Cardiac fibroblast (primary cell): ENCODE results near the gene TAOK3.
A peak's percentile ranks its signal among the peaks of the same experiment; 100 is the strongest.
"Not testable (repeated sequence)": the region's sequence is repeated elsewhere in the genome, so short reads cannot be mapped to it uniquely, and the experiment has no call there.

Experiments used
- DNase-seq, 2 donors: peaks; one replicate each; pipeline versions ENCODE4 v3.0.0 to v3.0.0-alpha.2; 2010; ENCODE audit warnings: low read depth in 2 of 2
- H3K4me3 ChIP-seq, 2 donors: replicated peaks in 1 of 2; 1 replicate in 1 of 2; 2 replicates in 1 of 2; pipeline ENCODE4 v1.5.1; 2011; ENCODE audit warnings: low read depth in 2 of 2, low read length in 2 of 2, mild to moderate bottlenecking in 2 of 2, moderate library complexity in 1 of 2
- TF ChIP-seq, protein P1 (sequence below): IDR thresholded peaks from one replicate; pipeline ENCODE4 v1.5.1; 2011; ENCODE audit warnings: low read depth, mild to moderate bottlenecking, low read length, inconsistent platforms

Gene TAOK3

DNA sequence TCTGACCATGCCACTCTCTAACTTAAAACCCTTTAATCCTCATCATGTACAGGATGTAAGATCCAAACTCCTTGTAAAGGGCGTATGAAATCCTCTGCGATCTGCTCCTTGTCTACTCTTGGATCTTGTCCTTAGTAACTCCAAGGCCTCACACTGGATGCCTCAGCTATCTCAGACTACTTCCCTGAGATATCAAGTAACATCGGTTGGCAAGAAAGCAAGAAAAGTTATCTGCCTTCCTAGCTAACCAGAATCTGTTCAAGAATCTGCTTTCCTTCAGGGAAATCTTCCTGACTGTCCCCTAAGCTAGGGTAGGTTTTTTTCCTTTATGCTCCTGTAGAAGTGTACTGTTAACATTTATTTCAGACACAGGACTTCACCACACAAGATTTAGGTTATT is 82.6 kb downstream of the TAOK3 start:
- no peak overlapping the region for H3K4me3 ChIP-seq
- TF ChIP-seq, protein P1, sequence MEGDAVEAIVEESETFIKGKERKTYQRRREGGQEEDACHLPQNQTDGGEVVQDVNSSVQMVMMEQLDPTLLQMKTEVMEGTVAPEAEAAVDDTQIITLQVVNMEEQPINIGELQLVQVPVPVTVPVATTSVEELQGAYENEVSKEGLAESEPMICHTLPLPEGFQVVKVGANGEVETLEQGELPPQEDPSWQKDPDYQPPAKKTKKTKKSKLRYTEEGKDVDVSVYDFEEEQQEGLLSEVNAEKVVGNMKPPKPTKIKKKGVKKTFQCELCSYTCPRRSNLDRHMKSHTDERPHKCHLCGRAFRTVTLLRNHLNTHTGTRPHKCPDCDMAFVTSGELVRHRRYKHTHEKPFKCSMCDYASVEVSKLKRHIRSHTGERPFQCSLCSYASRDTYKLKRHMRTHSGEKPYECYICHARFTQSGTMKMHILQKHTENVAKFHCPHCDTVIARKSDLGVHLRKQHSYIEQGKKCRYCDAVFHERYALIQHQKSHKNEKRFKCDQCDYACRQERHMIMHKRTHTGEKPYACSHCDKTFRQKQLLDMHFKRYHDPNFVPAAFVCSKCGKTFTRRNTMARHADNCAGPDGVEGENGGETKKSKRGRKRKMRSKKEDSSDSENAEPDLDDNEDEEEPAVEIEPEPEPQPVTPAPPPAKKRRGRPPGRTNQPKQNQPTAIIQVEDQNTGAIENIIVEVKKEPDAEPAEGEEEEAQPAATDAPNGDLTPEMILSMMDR: no peak
- peak; percentile 15 to 28 for DNase-seq

GRCh38 chr12:118288174-118288573 is 84.5 kb downstream of the TAOK3 start:
- H3K4me3 ChIP-seq: no peak overlapping the region
- no peak for DNase-seq
- TF ChIP-seq, protein P1: no peak

DNA sequence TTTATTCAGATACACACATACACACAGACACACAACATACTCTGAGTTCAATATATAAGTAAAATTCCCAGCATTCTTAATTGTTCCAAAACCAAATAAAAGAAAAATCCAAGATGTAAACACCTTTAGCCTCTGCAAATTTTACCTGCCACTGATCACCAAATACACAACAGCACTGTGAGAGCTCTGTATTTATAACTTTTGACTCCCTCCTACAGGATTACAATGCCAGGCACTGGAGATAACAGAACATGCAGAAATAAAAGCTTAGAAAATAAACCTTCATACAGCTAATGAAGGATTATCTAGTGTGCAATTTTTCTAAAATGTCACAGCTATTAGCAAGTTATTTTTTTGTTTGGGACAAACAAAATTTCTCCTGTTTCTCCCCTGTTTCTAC is 85.0 kb downstream of the TAOK3 start:
- TF ChIP-seq, protein P1: no peak
- no peak for DNase-seq

GRCh38 chr12:118282767-118283166 is 89.9 kb downstream of the TAOK3 start:
- DNase-seq: no peak

More for the DNA sequence above, 85.0 kb downstream of the TAOK3 start:
- no peak overlapping the region for H3K4me3 ChIP-seq

DNA sequence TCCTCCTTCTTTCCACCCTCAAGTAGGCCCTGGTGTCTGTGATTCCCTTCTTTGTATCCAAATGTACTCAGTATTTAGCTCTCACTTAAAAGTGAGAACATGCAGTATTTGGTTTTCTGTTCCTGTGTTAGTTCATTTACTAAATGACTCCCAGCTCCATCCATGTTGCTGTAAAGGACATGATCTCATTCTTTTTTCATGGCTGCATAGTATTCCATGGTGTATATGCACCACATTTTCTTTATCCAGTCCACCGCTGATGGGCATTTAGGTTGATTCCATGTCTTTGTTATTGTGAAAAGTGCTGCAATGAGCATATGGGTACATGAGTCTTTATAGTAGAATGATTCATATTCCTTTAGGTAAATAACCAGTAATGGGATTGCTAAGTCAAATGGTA is 94.4 kb downstream of the TAOK3 start:
- DNase-seq, H3K4me3 ChIP-seq: not testable (repeated sequence)

More at GRCh38 chr12:118282767-118283166, 89.9 kb downstream of the TAOK3 start:
- TF ChIP-seq, protein P1: no peak
- no peak overlapping the region for H3K4me3 ChIP-seq

DNA sequence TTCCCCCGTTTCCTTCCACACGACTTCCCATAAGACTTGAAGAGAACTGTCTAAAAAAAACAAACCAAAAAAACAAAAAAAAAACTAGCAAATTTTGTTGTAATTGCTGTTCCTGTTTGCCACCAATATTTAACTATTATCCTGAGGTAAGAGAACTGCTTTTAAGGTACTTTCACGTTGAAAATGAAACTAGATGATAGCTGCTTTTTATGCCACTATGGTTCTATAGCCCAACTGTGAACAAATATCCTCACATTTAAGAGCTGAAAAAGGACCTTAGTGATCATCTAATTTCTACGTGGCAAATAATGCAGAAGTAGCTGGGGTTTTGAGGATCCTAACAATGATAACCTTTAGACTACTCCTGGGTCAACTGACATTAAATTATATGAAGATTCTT is 98.6 kb downstream of the TAOK3 start:
- H3K4me3 ChIP-seq: no peak overlapping the region
- TF ChIP-seq, protein P1: no peak
- DNase-seq: no peak

GRCh38 chr12:118271770-118272417 is 100.8 kb downstream of the TAOK3 start:
- no peak overlapping the region for H3K4me3 ChIP-seq
- TF ChIP-seq, protein P1: no peak
- DNase-seq: no peak
